Measurements from ENCODE around the gene COL5A1. TPM values are rescaled to one million over a fixed set of nuclear protein-coding genes. Genes with fewer than 3 reads are reported as not detected.

COL5A1 gene
- total and polyA plus RNA-seq, 2 experiments from 2014 or later = 2.5 to 13.1 TPM

DNA sequence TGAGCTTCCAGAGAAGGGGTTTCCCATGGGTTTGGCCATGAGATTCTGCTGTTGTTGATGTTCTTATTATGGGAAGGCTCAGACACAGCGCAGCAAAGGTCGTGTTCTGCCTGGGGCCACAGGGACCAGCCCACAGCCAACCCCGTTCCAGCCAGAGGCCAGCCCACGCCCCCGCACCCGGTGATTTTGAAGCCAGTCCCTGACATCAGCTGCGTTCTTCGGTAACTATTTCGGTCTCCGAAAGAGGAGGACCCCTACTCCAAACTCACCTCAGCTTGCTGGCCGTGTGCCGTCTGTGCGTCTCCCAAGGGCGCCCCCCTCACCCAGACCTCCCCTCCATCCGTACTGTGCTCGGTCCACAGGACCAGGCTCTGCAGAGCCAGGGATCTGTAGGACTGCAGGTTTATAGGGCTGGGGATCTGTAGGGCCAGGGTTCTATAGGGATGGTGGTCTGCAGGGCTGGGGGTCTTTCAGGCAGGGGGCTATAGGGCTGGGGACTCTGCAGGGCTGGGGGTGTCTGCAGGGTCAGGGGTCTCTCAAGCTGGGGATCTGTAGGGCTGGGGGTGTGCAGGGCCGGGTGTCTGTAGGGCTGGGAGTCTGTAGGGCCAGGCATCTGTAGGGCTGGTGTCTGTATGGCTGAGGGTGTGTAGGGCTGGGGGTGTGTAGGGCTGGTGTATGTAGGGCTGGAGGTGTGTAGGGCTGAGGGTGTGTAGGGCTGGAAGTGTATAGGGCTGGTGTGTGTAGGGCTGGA lies 11.8 kb downstream of the COL5A1 start:
- DNase-seq (ENCODE audit: low spot score) (no peak), ATAC-seq (no peak)
- H3K9me3 Mint-ChIP-seq = no peaks in the 10 kb centered on the region
- peaks cover 5% of the 10 kb centered on the region for H3K27me3 Mint-ChIP-seq (ENCODE audit: insufficient read depth, low read depth, poor library complexity)
- Histone ChIP-seq H3K27me3 (ENCODE audit: insufficient read depth) (no peaks in the 10 kb centered on the region), H3K4me1 (ENCODE audit: insufficient read depth) (peaks cover 2% of the 10 kb centered on the region; the same call in 1 of the 2 replicates), H3F3A (replicated peaks; ENCODE audit: low read depth) (no peaks in the 10 kb centered on the region), H3K36me3 (ENCODE audit: insufficient read depth) (no peaks in the 10 kb centered on the region), H4K20me1 (replicated peaks; ENCODE audit: insufficient read depth) (no peaks in the 10 kb centered on the region), H3K79me2 (replicated peaks; ENCODE audit: insufficient read depth) (no peaks in the 10 kb centered on the region), H3K4me2 (no peak overlapping the region), H2AFZ (no peak overlapping the region), H3K9me2 (ENCODE audit: insufficient read depth) (no peaks in the 10 kb centered on the region), H3K27ac (ENCODE audit: low read depth) (no peak overlapping the region), H3K4me3 (no peak overlapping the region)
- peaks cover under 1% of the 10 kb centered on the region; the same call in 2 of the 3 replicates for H3K4me1 Mint-ChIP-seq
- H3K36me3 Mint-ChIP-seq (ENCODE audit: low read depth) = no peaks in the 10 kb centered on the region
- no peak overlapping the region for H3K4me3 Mint-ChIP-seq
- TF ChIP-seq EZH2phosphoT487 (IDR thresholded peaks at IDR 0.05; ENCODE audit: unreplicated experiment) (no peak), ZNF462 (CRISPR knock-in tag; IDR thresholded peaks at IDR 0.05) (no peak), CREB1 (CRISPR knock-in tag; IDR thresholded peaks at IDR 0.05; ENCODE audit: low read depth) (no peak), ZNF114 (CRISPR knock-in tag; IDR thresholded peaks at IDR 0.05) (no peak), NANOG (IDR thresholded peaks at IDR 0.05; ENCODE audit: borderline replicate concordance) (no peak), CTCF (conservative IDR thresholded peaks at IDR 0.05; ENCODE audit: low read depth in 2 of 2) (no peak), EZH2 (IDR thresholded peaks at IDR 0.05; ENCODE audit: low read depth, unreplicated experiment) (no peak), ZNF331 (CRISPR knock-in tag; IDR thresholded peaks at IDR 0.05; ENCODE audit: low read depth) (no peak), STAT1 (IDR thresholded peaks at IDR 0.05; ENCODE audit: unreplicated experiment) (no peak), POLR2AphosphoS5 (IDR thresholded peaks at IDR 0.05; ENCODE audit: low read depth) (no peak)
- TF ChIP-seq, protein P1, sequence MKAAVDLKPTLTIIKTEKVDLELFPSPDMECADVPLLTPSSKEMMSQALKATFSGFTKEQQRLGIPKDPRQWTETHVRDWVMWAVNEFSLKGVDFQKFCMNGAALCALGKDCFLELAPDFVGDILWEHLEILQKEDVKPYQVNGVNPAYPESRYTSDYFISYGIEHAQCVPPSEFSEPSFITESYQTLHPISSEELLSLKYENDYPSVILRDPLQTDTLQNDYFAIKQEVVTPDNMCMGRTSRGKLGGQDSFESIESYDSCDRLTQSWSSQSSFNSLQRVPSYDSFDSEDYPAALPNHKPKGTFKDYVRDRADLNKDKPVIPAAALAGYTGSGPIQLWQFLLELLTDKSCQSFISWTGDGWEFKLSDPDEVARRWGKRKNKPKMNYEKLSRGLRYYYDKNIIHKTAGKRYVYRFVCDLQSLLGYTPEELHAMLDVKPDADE (IDR thresholded peaks at IDR 0.05) = no peak
- no peak overlapping the region for H3K27ac Mint-ChIP-seq

All from GM23338 (cell line).